Measurements from ENCODE around the gene CCDC92B.

CCDC92B gene

GRCh38 chr17:2718150-2718938, 31.1 kb downstream of the CCDC92B start:
- DNase-seq: no peak

- no peak for DNase-seq
Observed at GRCh38 chr17:2716649-2717048, 32.8 kb downstream of the CCDC92B start.

- no peak for DNase-seq
Observed at GRCh38 chr17:2713881-2714280, 35.6 kb downstream of the CCDC92B start.

GRCh38 chr17:2712300-2713043, 37.0 kb downstream of the CCDC92B start:
- DNase-seq: no peak

GRCh38 chr17:2711608-2712299, 37.7 kb downstream of the CCDC92B start, which contains the start of gene CLUH:
TSS of gene CLUH (minus strand) at chr17:2711764. CDS start at chr17:2711661, 103 bp downstream.
- DNase-seq: peak; percentile 97

GRCh38 chr17:2710803-2711607, 38.4 kb downstream of the CCDC92B start:
- DNase-seq: peak; percentile 40

GRCh38 chr17:2710071-2710802, 39.2 kb downstream of the CCDC92B start:
- no peak for DNase-seq

GRCh38 chr17:2709183-2709661, 40.2 kb downstream of the CCDC92B start:
- DNase-seq: no peak

GRCh38 chr17:2708585-2709182, 40.8 kb downstream of the CCDC92B start:
- no peak for DNase-seq

GRCh38 chr17:2707721-2708584, 41.5 kb downstream of the CCDC92B start:
- DNase-seq: no peak

- DNase-seq: no peak
Observed at GRCh38 chr17:2706911-2707510, 42.4 kb downstream of the CCDC92B start.

- DNase-seq: no peak
Observed at GRCh38 chr17:2705888-2706795, 43.3 kb downstream of the CCDC92B start.

- DNase-seq: no peak
Observed at GRCh38 chr17:2705263-2705662, 44.2 kb downstream of the CCDC92B start.

GRCh38 chr17:2704890-2705248, 44.6 kb downstream of the CCDC92B start:
- DNase-seq: no peak

GRCh38 chr17:2704031-2704889, 45.2 kb downstream of the CCDC92B start:
- DNase-seq: no peak

- DNase-seq: no peak
Observed at GRCh38 chr17:2703606-2704005, 45.8 kb downstream of the CCDC92B start.

GRCh38 chr17:2703181-2703580, 46.3 kb downstream of the CCDC92B start:
- no peak for DNase-seq

Data from stimulated activated CD4-positive, alpha-beta T cell treated with anti-CD3 and anti-CD28 coated beads, Interleukin-4, amount 100 ng/mL, for 24 hours (primary cell).